DND-41 (cell line): ENCODE measurements around the gene XCL1.

ENCODE experiments used
- EZH2 ChIP-seq: IDR thresholded peaks from 3 replicates; pipeline ENCODE4 v1.6.1; 2012; ENCODE audit warnings: borderline replicate concordance, low read depth, mild to moderate bottlenecking, moderate library complexity, low read length, inconsistent platforms; ENCODE audit not compliant: severe bottlenecking
- TF ChIP-seq, protein P1 (sequence below): IDR thresholded peaks from 2 replicates; pipeline ENCODE4 v1.5.1; 2012; ENCODE audit warnings: borderline replicate concordance, low read length, moderate library complexity, mild to moderate bottlenecking; ENCODE audit not compliant: poor library complexity, severe bottlenecking; ENCODE audit errors: extremely low read depth

DNA sequence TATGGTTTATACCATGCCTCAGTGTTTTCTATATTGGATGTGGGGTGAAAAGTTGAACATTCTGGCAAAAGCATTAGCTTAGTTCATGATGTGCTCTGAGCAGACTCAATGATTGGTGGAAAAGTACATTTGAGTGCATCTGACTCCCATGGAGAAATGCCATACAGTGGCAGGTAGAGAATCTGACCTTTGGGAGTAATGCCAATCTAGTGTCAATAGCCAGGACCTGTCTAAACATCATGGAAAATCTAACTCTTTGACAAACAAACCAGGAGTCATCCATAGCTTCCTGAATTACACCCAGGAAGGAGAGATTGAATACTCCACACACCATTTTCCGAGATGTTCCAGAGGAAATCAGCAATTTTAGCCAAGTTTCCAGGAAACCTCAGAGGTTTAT, 51.0 kb downstream of the XCL1 start:
- TF ChIP-seq, protein P1, sequence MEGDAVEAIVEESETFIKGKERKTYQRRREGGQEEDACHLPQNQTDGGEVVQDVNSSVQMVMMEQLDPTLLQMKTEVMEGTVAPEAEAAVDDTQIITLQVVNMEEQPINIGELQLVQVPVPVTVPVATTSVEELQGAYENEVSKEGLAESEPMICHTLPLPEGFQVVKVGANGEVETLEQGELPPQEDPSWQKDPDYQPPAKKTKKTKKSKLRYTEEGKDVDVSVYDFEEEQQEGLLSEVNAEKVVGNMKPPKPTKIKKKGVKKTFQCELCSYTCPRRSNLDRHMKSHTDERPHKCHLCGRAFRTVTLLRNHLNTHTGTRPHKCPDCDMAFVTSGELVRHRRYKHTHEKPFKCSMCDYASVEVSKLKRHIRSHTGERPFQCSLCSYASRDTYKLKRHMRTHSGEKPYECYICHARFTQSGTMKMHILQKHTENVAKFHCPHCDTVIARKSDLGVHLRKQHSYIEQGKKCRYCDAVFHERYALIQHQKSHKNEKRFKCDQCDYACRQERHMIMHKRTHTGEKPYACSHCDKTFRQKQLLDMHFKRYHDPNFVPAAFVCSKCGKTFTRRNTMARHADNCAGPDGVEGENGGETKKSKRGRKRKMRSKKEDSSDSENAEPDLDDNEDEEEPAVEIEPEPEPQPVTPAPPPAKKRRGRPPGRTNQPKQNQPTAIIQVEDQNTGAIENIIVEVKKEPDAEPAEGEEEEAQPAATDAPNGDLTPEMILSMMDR: no peak
- TF ChIP-seq EZH2: no peak
